Measurements from ENCODE around the gene MCF2L2.
"Not testable (repeated sequence)": the region's sequence is repeated elsewhere in the genome, so short reads cannot be mapped to it uniquely, and the experiment has no call there.

Gene MCF2L2

DNA sequence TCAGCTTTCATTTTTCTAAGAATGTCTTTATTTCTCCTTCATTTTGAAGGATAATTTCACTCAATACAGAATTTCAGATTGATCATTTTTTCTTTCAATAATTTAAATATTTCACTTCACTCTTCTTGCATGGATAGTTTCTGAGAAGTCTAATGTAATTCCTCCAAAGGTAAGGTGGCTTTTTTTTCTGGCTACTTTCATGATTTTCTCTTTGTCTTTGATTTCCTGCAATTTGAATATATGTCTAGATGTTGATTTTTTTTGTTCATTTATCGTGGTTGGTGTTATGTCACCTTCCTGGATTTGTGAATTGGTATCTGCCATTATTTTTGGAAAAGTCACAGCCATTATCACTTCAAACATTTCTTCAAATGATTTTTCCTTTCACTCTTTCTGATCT, 14.6 kb upstream of the MCF2L2 start:
- DNase-seq (ENCODE audit: insufficient read length) (no peak), FAIRE-seq (no peak)
- TF ChIP-seq TAF1 (IDR thresholded peaks at IDR 0.05; ENCODE audit: borderline replicate concordance, low read depth, low read length): no peak
- no peak for TF ChIP-seq POLR2A (IDR thresholded peaks at IDR 0.05; ENCODE audit: low read depth, low read length)
- TF ChIP-seq POLR2AphosphoS5 (IDR thresholded peaks at IDR 0.05; ENCODE audit: low read depth, low read length): no peak

DNA sequence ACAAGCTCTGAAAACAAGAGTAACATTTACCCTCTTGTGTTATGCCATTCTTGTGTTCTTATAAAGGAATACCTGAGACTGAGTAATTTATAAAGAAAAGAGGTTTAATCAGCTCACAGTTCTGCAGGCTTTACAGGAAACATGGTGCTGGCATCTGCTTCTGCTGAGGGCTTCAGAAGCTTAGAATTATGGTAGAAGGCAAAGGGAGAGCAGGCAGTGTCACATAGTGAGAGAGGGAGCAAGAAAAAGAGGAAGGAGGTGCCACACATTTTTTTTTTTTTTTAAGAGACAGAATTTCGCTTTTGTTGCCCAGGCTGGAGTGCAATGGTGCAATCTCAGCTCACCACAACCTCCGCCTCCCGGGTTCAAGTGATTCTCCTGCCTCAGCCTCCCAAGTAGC, 12.1 kb upstream of the MCF2L2 start:
- DNase-seq (ENCODE audit: insufficient read length); FAIRE-seq: not testable (repeated sequence)

- TF ChIP-seq POLR2AphosphoS5 (IDR thresholded peaks at IDR 0.05; ENCODE audit: low read depth, low read length): no peak
- no peak for TF ChIP-seq TAF1 (IDR thresholded peaks at IDR 0.05; ENCODE audit: borderline replicate concordance, low read depth, low read length)
- no peak for TF ChIP-seq POLR2A (IDR thresholded peaks at IDR 0.05; ENCODE audit: low read depth, low read length)
- FAIRE-seq (no peak), DNase-seq (ENCODE audit: insufficient read length) (no peak)
Observed at GRCh38 chr3:183439515-183439914, 11.1 kb upstream of the MCF2L2 start.

DNA sequence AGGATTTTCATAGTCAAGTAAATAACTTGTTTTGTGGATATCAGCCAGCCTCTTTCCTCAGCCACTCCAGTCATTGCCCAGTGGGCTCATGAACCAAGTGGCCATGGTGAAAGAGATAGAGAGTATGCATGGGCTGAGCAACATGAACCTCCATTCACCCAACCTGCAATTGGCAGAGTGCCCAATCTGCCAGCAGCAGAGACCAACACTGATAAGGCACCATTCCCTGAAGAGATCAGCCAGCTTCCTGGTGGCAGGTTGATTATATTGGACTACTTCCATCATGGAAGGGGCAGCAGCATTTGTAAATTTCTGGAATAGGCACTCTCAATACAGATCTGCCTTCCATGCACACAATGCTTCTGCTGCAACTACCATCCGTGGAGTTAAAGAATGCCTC, 10.3 kb upstream of the MCF2L2 start:
- DNase-seq (ENCODE audit: insufficient read length) (no peak), FAIRE-seq (no peak)
- TF ChIP-seq TAF1 (IDR thresholded peaks at IDR 0.05; ENCODE audit: borderline replicate concordance, low read depth, low read length): no peak
- no peak for TF ChIP-seq POLR2A (IDR thresholded peaks at IDR 0.05; ENCODE audit: low read depth, low read length)
- no peak for TF ChIP-seq POLR2AphosphoS5 (IDR thresholded peaks at IDR 0.05; ENCODE audit: low read depth, low read length)

GRCh38 chr3:183437666-183438564, 9.5 kb upstream of the MCF2L2 start:
- no peak for FAIRE-seq

DNA sequence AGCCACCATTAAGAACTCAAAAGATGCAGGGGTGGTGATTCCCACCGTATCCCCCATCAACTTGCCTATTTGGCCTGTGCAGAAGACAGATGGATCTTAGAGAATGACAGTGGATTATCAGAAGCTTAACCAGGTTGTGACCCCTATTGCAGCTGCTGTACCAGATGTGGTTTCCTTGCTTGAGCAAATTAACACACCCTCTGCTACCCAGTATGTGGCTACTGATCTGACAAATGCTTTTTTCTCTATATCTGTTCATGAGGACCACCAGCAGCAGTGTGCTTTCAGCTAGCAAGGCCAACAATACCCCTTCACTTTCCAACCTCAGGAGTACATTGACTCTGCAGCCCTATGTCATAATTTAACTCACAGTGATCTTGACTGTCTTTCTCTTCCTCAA, 8.6 kb upstream of the MCF2L2 start:
- TF ChIP-seq POLR2A (IDR thresholded peaks at IDR 0.05; ENCODE audit: low read depth, low read length) (no peak), POLR2AphosphoS5 (IDR thresholded peaks at IDR 0.05; ENCODE audit: low read depth, low read length) (no peak), TAF1 (IDR thresholded peaks at IDR 0.05; ENCODE audit: borderline replicate concordance, low read depth, low read length) (no peak)
- DNase-seq (ENCODE audit: insufficient read length) (no peak), FAIRE-seq (no peak)

More at GRCh38 chr3:183437666-183438564, 9.5 kb upstream of the MCF2L2 start:
- TF ChIP-seq POLR2A (IDR thresholded peaks at IDR 0.05; ENCODE audit: low read depth, low read length) (no peak), POLR2AphosphoS5 (IDR thresholded peaks at IDR 0.05; ENCODE audit: low read depth, low read length) (no peak), TAF1 (IDR thresholded peaks at IDR 0.05; ENCODE audit: borderline replicate concordance, low read depth, low read length) (no peak)
- DNase-seq (ENCODE audit: insufficient read length): no peak

DNA sequence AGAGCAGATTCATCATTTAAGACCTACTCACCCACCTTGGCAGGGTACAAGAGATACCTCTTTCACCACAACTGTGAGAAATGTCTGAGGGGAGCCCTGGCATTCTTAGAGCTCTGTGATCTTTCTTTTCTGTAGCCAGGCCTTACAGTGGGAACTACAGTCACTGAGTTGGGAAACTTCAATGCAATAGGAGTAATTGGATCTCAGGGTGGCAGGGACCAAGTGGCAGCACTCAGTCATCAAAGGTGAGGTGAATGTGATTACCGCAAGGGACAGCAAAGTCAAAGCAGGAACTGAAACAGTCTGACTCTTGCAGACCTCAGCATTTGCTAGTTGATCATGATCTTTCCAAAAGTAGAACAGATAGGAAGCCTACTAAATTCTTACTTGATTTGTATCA, 7.2 kb upstream of the MCF2L2 start:
- DNase-seq (ENCODE audit: insufficient read length) (peak; percentile 13), FAIRE-seq (peak; percentile 84)
- no peak for TF ChIP-seq POLR2A (IDR thresholded peaks at IDR 0.05; ENCODE audit: low read depth, low read length)
- no peak for TF ChIP-seq TAF1 (IDR thresholded peaks at IDR 0.05; ENCODE audit: borderline replicate concordance, low read depth, low read length)
- no peak for TF ChIP-seq POLR2AphosphoS5 (IDR thresholded peaks at IDR 0.05; ENCODE audit: low read depth, low read length)

GRCh38 chr3:183434992-183435391, 6.6 kb upstream of the MCF2L2 start:
- DNase-seq (ENCODE audit: insufficient read length): no peak
- TF ChIP-seq POLR2A (IDR thresholded peaks at IDR 0.05; ENCODE audit: low read depth, low read length) (no peak), TAF1 (IDR thresholded peaks at IDR 0.05; ENCODE audit: borderline replicate concordance, low read depth, low read length) (no peak), POLR2AphosphoS5 (IDR thresholded peaks at IDR 0.05; ENCODE audit: low read depth, low read length) (no peak)
- no peak for FAIRE-seq

- DNase-seq (ENCODE audit: insufficient read length) (no peak), FAIRE-seq (no peak)
- TF ChIP-seq POLR2A (IDR thresholded peaks at IDR 0.05; ENCODE audit: low read depth, low read length) (no peak), TAF1 (IDR thresholded peaks at IDR 0.05; ENCODE audit: borderline replicate concordance, low read depth, low read length) (no peak), POLR2AphosphoS5 (IDR thresholded peaks at IDR 0.05; ENCODE audit: low read depth, low read length) (no peak)
Observed at GRCh38 chr3:183434503-183434902, 6.1 kb upstream of the MCF2L2 start.

DNA sequence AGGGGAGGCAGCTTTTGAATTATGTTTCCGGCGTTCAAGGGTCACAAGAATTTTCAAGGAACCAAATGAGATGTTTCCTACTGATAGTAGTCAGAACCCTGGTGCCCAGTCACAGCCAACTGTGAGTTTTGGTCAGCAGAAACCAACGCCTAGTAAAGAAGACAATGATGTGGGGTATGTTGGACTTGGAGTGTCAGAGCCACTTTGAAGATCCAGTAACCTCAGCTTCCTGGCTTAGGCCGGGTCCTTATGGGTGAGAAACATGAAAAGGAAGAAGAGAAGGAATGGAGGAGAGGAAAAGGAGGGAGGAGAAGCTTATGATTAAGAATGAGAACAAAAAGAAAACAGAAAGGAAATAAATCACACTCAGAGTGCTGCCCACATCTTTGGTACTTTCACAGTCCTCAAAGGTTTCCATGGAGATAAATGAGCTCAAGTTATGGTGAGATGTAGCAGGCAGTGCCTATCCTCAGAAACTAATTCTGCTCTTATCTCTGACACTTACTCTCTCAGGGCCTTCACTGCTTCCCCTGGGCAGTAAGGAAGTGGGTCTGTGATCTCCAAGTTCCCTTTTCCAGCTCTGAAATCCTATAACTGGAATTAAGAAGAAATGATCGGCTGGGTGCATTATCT, 2.0 kb upstream of the MCF2L2 start:
- TF ChIP-seq POLR2AphosphoS5 (IDR thresholded peaks at IDR 0.05; ENCODE audit: low read depth, low read length) (no peak), TAF1 (IDR thresholded peaks at IDR 0.05; ENCODE audit: borderline replicate concordance, low read depth, low read length) (no peak), POLR2A (IDR thresholded peaks at IDR 0.05; ENCODE audit: low read depth, low read length) (no peak)
- DNase-seq (ENCODE audit: insufficient read length): no peak
- FAIRE-seq: no peak

DNA sequence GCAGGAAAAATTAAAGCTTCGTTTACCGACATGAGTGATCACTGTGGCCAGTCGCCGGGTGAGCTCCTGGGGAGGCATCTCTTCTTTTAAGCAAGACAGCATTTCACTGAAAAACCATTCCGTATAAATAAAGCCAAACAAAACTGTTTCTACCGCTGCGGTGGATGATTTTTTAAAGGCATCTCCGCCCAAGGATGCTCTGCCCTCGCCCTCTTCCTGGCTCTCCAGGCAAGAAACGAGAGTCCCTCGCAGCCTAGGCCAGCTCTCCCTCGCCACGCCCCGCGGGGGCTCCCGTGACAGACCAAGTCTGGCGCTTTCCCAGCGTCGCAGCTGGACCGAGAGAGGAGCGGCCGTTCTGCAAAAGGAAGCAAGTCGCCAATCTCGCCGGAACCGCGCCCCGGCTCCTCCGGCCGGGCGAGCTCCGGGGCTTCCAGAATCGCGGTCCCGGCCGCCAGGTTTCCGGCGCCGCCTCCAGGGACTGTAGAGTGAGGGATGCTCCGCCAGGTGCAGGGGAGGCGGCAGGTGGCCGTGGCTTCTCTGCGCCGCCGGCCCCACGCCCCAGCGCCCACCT, 458 bp downstream of the MCF2L2 start:
- FAIRE-seq: no peak
- DNase-seq (ENCODE audit: insufficient read length): peak; percentile 40
- TF ChIP-seq POLR2AphosphoS5 (IDR thresholded peaks at IDR 0.05; ENCODE audit: low read depth, low read length): no peak
